ENCODE data around the gene KRT4.

- TF ChIP-seq POLR2A (IDR thresholded peaks at IDR 0.05; ENCODE audit: low read length) (no peak), GATA1 (IDR thresholded peaks at IDR 0.05; ENCODE audit: low read depth, low read length) (no peak)
Measured at GRCh38 chr12:52798671-52799504, 15.0 kb downstream of the KRT4 start.

Data from erythroblast (primary cell).